T-helper 1 cell (primary cell): ENCODE data around the gene ST6GALNAC2.

Source experiments
- DNase-seq, 5 donors: peaks; one replicate each; pipeline ENCODE4 v3.0.0-alpha.2; 2012 to 2020

ST6GALNAC2 gene

GRCh38 chr17:76599694-76600460 lies 14.2 kb upstream of the ST6GALNAC2 start:
- DNase-seq = no peak

- DNase-seq = no peak
Measured at GRCh38 chr17:76598004-76598439, 12.4 kb upstream of the ST6GALNAC2 start.

- DNase-seq = no peak
Measured at GRCh38 chr17:76597156-76598003, 11.7 kb upstream of the ST6GALNAC2 start.

GRCh38 chr17:76594690-76595089 lies 9.0 kb upstream of the ST6GALNAC2 start:
- no peak for DNase-seq

GRCh38 chr17:76593959-76594358 lies 8.3 kb upstream of the ST6GALNAC2 start:
- no peak for DNase-seq

GRCh38 chr17:76593384-76593826 lies 7.7 kb upstream of the ST6GALNAC2 start:
- no peak for DNase-seq

GRCh38 chr17:76588182-76588581 lies 2.5 kb upstream of the ST6GALNAC2 start:
- no peak for DNase-seq

GRCh38 chr17:76586741-76587487 lies 1.3 kb upstream of the ST6GALNAC2 start:
- no peak for DNase-seq

GRCh38 chr17:76585033-76585648 lies 519 bp downstream of the ST6GALNAC2 start:
- DNase-seq = no peak

- no peak for DNase-seq
Measured at GRCh38 chr17:76584427-76585032, 1.1 kb downstream of the ST6GALNAC2 start.

GRCh38 chr17:76582660-76583059 lies 3.0 kb downstream of the ST6GALNAC2 start:
- DNase-seq = no peak

- no peak for DNase-seq
Measured at GRCh38 chr17:76581515-76581914, 4.1 kb downstream of the ST6GALNAC2 start.

- DNase-seq = no peak
Measured at GRCh38 chr17:76579281-76579680, 6.4 kb downstream of the ST6GALNAC2 start.

- no peak for DNase-seq
Measured at GRCh38 chr17:76578376-76578775, 7.3 kb downstream of the ST6GALNAC2 start.

GRCh38 chr17:76577876-76578275 lies 7.8 kb downstream of the ST6GALNAC2 start:
- DNase-seq = no peak

- no peak for DNase-seq
Measured at GRCh38 chr17:76576189-76576588, 9.5 kb downstream of the ST6GALNAC2 start.

GRCh38 chr17:76575570-76575969 lies 10.1 kb downstream of the ST6GALNAC2 start:
- DNase-seq = no peak

GRCh38 chr17:76574166-76574565 lies 11.5 kb downstream of the ST6GALNAC2 start:
- DNase-seq = no peak

GRCh38 chr17:76573096-76573495 lies 12.6 kb downstream of the ST6GALNAC2 start:
- no peak for DNase-seq

GRCh38 chr17:76572201-76572910 lies 13.3 kb downstream of the ST6GALNAC2 start:
- DNase-seq = no peak

- DNase-seq = no peak
Measured at GRCh38 chr17:76570877-76571471, 14.7 kb downstream of the ST6GALNAC2 start.
